GM18505 (cell line): Measurements from ENCODE around the gene CYTH1.
"Not testable (repeated sequence)": the region's sequence is repeated elsewhere in the genome, so short reads cannot be mapped to it uniquely, and the experiment has no call there.

Source experiments
- ATAC-seq: cut with Tn5 transposase; IDR thresholded peaks from one replicate; pipeline ENCODE4 v1.9.1; 2021; ENCODE audit not compliant: unreplicated experiment
- POLR2A ChIP-seq: IDR thresholded peaks from 4 replicates; pipeline ENCODE4 v1.6.1; 2011; ENCODE audit warnings: borderline replicate concordance; ENCODE audit not compliant: insufficient read depth, insufficient read length; ENCODE audit errors: extremely low read depth

Gene CYTH1

DNA sequence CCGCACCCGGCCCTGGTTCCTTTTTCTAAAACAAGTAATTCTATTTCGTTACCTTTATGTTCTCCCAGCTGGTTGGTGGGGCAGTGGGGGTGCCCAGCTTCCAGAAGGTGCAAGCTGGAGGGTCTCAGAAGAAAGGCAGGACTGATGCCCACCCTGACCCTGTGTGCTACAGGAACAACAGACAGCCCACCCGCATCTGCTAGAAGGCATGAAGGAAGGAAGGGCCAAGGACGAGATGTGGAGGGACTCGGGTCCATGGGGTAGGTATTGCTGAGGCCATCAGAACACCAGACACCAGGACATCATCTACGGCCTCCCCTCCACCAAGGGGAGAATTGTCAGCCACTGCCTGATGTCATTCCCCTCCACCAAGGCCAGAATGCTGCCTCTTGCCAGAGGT is 6.4 kb upstream of the CYTH1 start:
- no peak for ATAC-seq
- TF ChIP-seq POLR2A: no peak

GRCh38 chr17:78787444-78787843 is 5.4 kb upstream of the CYTH1 start:
- no peak for TF ChIP-seq POLR2A
- no peak for ATAC-seq

GRCh38 chr17:78785663-78786057 is 3.6 kb upstream of the CYTH1 start:
- ATAC-seq: no peak
- no peak for TF ChIP-seq POLR2A

GRCh38 chr17:78785011-78785662 is 3.1 kb upstream of the CYTH1 start:
- no peak for ATAC-seq
- no peak for TF ChIP-seq POLR2A

- ATAC-seq: no peak
- no peak for TF ChIP-seq POLR2A
Measured at GRCh38 chr17:78784352-78784751, 2.3 kb upstream of the CYTH1 start.

DNA sequence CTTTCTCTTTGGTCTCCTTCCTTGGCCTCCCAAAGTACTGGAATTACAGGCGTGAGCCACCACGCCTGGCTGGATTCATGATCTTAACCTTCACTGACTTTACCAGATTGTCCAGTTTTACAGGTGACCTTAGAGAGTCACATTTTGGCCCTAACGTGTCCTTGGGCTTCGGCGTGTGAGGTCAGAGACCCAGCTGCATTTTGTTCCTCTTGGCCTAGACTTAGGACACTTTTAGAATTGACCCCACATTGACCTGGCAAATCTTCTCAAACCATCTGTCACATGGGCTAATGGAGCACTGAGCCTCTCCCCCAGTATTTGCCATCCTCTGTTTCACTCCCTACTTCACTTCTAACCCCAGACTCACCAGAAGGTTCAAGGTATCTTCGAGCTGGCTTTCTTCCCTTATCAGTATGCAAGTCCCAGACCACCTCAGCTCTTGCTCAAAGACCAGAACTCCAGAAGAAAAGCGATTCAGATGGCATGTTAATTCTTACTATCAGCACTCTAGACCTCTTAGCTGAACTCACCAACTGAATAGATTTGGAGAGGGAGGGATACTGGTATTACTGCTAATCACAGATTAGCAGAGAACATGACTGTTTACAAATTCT is 1.7 kb upstream of the CYTH1 start:
- no peak for ATAC-seq
- no peak for TF ChIP-seq POLR2A

GRCh38 chr17:78781104-78781892 is 775 bp downstream of the CYTH1 start:
- ATAC-seq: peak; percentile 18
- peak; percentile 22 for TF ChIP-seq POLR2A

DNA sequence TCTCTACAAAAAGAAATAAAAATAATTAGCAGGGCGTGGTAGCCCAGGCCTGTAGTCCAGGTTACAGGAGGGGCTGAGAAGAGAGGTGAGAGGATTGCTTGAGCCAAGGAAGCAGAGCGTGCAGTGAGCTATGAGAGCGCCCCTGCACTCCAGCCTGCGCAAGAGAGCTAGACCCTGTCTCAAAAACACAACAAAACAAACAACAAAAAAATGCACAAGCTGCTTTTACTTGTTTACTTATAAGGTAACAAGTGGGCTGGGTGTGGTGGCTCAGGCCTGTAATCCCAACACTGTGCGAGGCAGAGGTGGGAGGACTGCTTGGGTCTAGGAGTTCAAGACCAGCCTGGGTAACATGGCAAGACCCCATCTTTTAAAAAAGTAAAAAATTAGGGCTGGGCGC is 1.7 kb downstream of the CYTH1 start:
- peak; percentile 44 for TF ChIP-seq POLR2A
- no peak for ATAC-seq

DNA sequence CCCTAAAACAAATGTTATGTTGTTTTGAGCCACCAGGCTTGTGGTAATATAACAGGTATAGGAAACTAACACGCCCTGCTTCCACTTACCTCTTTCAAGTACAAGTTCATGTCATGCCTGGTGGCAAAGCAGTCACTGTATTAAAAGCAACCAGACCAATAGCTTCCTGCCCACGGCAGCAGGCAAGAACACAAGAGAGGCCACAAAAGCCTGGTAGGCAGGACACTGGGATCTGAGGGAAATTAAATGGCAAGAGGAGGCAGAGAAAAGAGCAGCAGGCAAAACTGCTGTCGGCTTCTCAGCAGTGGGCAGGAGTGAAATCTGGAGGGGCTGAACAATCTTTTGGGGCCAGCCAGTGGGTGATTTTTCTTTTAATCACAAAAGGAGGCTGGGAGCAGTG is 2.2 kb downstream of the CYTH1 start:
- TF ChIP-seq POLR2A: peak; percentile 69
- ATAC-seq: no peak

DNA sequence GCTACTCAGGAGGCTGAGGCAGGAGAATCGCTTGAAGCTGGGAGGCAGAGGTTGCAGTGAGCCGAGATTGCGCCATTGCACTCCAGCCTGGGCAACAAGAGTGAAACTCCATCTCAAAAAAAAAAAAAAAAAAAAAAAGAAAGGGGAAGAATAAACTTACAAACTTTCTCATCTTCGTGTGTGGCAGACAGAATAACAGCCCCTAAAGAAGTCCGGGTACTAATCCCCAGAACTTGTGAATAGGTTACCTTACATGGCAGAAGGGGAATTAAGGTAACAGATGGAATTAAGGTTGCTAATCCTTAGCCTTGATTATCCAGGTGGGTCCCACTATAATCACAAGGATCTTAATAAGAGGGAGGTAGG is 2.8 kb downstream of the CYTH1 start:
- ATAC-seq: not testable (repeated sequence)

DNA sequence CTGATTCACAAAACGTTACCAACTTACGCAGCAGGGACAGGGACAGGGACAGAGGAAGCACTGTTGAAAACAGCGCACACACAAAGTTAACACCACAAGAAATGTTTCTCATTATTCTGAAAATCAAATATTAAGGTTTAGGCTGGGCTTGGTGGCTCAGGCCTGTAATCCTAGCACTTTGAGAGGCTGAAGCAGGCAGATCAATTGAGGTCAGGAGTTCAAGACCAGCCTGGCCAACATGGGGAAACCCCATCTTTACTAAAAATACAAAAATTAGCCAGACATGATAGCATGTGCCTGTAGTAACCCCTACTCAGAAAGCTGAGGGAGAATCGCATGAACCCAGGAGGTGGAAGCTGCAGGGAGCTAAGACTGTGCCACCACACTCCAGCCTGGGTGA is 4.2 kb downstream of the CYTH1 start:
- ATAC-seq: no peak
- TF ChIP-seq POLR2A: no peak

GRCh38 chr17:78774956-78775571 is 7.0 kb downstream of the CYTH1 start:
- peak; percentile 64 for TF ChIP-seq POLR2A
- ATAC-seq: no peak

DNA sequence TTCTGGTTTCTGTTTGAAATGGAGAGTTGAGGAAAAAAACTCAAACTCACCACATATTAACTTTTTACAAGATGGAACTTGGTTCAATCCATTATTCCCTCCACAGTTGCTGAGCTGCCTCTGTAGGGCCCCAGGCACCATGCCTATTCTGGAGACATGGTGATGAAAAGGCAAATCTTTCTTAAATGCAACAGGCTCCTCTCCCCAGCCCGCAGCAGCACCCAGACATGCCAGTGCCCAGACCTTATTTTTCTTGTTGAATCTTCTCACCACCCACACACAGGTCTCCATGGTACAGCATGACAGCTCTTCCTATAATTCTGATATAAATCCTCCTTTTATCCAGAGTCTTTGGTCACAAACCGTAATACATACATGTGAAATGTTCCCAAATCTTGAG is 7.6 kb downstream of the CYTH1 start:
- TF ChIP-seq POLR2A: no peak

More for the DNA sequence above, 7.6 kb downstream of the CYTH1 start:
- no peak for ATAC-seq
